ENCODE data around the gene AP3M1.
A peak's percentile ranks its signal among the peaks of the same experiment; 100 is the strongest.

Gene AP3M1

GRCh38 chr10:74097776-74098175, 52.9 kb downstream of the AP3M1 start:
- Histone ChIP-seq H3K9me3 (ENCODE audit: control insufficient read depth, insufficient read depth, low read length) (no peaks in the 10 kb centered on the region), H3K4me3 (ENCODE audit: low read length) (no peak overlapping the region), H3K9me2 (replicated peaks; ENCODE audit: control insufficient read depth, low read length) (no peaks in the 10 kb centered on the region), H3K27me3 (ENCODE audit: control insufficient read depth, low read length) (no peaks in the 10 kb centered on the region), H3K27ac (ENCODE audit: low read depth, low read length) (no peak overlapping the region), H4K20me1 (ENCODE audit: control insufficient read depth, insufficient read depth, low read depth, low read length) (no peaks in the 10 kb centered on the region), H3K36me3 (ENCODE audit: control insufficient read depth, low read length) (peaks cover 71% of the 10 kb centered on the region), H3K4me1 (ENCODE audit: control insufficient read depth, low read length) (peaks cover 13% of the 10 kb centered on the region), H3K4me2 (ENCODE audit: low read length) (no peak overlapping the region), H3F3A (ENCODE audit: control insufficient read depth, insufficient read depth) (no peaks in the 10 kb centered on the region), H3K79me2 (ENCODE audit: control insufficient read depth, low read length) (no peaks in the 10 kb centered on the region)
- no peak for TF ChIP-seq EZH2phosphoT487 (IDR thresholded peaks at IDR 0.05; ENCODE audit: borderline replicate concordance, low read length)
- TF ChIP-seq, protein P1, sequence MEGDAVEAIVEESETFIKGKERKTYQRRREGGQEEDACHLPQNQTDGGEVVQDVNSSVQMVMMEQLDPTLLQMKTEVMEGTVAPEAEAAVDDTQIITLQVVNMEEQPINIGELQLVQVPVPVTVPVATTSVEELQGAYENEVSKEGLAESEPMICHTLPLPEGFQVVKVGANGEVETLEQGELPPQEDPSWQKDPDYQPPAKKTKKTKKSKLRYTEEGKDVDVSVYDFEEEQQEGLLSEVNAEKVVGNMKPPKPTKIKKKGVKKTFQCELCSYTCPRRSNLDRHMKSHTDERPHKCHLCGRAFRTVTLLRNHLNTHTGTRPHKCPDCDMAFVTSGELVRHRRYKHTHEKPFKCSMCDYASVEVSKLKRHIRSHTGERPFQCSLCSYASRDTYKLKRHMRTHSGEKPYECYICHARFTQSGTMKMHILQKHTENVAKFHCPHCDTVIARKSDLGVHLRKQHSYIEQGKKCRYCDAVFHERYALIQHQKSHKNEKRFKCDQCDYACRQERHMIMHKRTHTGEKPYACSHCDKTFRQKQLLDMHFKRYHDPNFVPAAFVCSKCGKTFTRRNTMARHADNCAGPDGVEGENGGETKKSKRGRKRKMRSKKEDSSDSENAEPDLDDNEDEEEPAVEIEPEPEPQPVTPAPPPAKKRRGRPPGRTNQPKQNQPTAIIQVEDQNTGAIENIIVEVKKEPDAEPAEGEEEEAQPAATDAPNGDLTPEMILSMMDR (IDR thresholded peaks at IDR 0.05; ENCODE audit: low read depth, low read length, poor library complexity, severe bottlenecking) = no peak

- Histone ChIP-seq H3K27ac (ENCODE audit: low read depth, low read length) (no peak overlapping the region), H3K4me1 (ENCODE audit: control insufficient read depth, low read length) (peaks cover 13% of the 10 kb centered on the region), H3K4me3 (ENCODE audit: low read length) (0 out of 2 replicates have a peak overlapping the region, but pooled peaks have one; percentile 3), H3K4me2 (ENCODE audit: low read length) (peak overlapping the region; percentile 26), H3K9me3 (ENCODE audit: control insufficient read depth, insufficient read depth, low read length) (no peaks in the 10 kb centered on the region), H3K27me3 (ENCODE audit: control insufficient read depth, low read length) (no peaks in the 10 kb centered on the region), H3F3A (ENCODE audit: control insufficient read depth, insufficient read depth) (no peaks in the 10 kb centered on the region), H3K9me2 (replicated peaks; ENCODE audit: control insufficient read depth, low read length) (no peaks in the 10 kb centered on the region), H4K20me1 (ENCODE audit: control insufficient read depth, insufficient read depth, low read depth, low read length) (no peaks in the 10 kb centered on the region), H3K36me3 (ENCODE audit: control insufficient read depth, low read length) (peaks cover 78% of the 10 kb centered on the region), H3K79me2 (ENCODE audit: control insufficient read depth, low read length) (no peaks in the 10 kb centered on the region)
- TF ChIP-seq, protein P1 (IDR thresholded peaks at IDR 0.05; ENCODE audit: low read depth, low read length, poor library complexity, severe bottlenecking) = no peak
- no peak for TF ChIP-seq EZH2phosphoT487 (IDR thresholded peaks at IDR 0.05; ENCODE audit: borderline replicate concordance, low read length)
Measured at GRCh38 chr10:74096777-74097176, 53.9 kb downstream of the AP3M1 start.

- TF ChIP-seq, protein P1 (IDR thresholded peaks at IDR 0.05; ENCODE audit: low read depth, low read length, poor library complexity, severe bottlenecking) = no peak
- no peak for TF ChIP-seq EZH2phosphoT487 (IDR thresholded peaks at IDR 0.05; ENCODE audit: borderline replicate concordance, low read length)
- H3F3A ChIP-seq (ENCODE audit: control insufficient read depth, insufficient read depth) = no peaks in the 10 kb centered on the region
- H3K27ac ChIP-seq (ENCODE audit: low read depth, low read length) = no peak overlapping the region
- H3K4me3 ChIP-seq (ENCODE audit: low read length) = no peak overlapping the region
- no peaks in the 10 kb centered on the region for H3K79me2 ChIP-seq (ENCODE audit: control insufficient read depth, low read length)
- no peaks in the 10 kb centered on the region for H3K9me3 ChIP-seq (ENCODE audit: control insufficient read depth, insufficient read depth, low read length)
- no peak overlapping the region for H3K4me2 ChIP-seq (ENCODE audit: low read length)
- H4K20me1 ChIP-seq (ENCODE audit: control insufficient read depth, insufficient read depth, low read depth, low read length) = no peaks in the 10 kb centered on the region
- peaks cover 78% of the 10 kb centered on the region for H3K36me3 ChIP-seq (ENCODE audit: control insufficient read depth, low read length)
- no peaks in the 10 kb centered on the region for H3K27me3 ChIP-seq (ENCODE audit: control insufficient read depth, low read length)
- H3K9me2 ChIP-seq (replicated peaks; ENCODE audit: control insufficient read depth, low read length) = no peaks in the 10 kb centered on the region
- peaks cover 13% of the 10 kb centered on the region for H3K4me1 ChIP-seq (ENCODE audit: control insufficient read depth, low read length)
Measured at GRCh38 chr10:74094231-74094630, 56.4 kb downstream of the AP3M1 start.
